Panc1 (cell line): ENCODE results near the gene ARL15.

Source experiments
- CTCF ChIP-seq: fragments of 450-650 bp; IDR thresholded peaks from 2 replicates; pipeline ENCODE4 v1.5.1; 2017; ENCODE audit warnings: mild to moderate bottlenecking
- POLR2AphosphoS5 ChIP-seq: IDR thresholded peaks from 2 replicates; pipeline ENCODE4 v1.6.1; 2012; ENCODE audit warnings: mild to moderate bottlenecking, low read depth, low read length, moderate library complexity
- REST ChIP-seq, 2 experiments: IDR thresholded peaks; 2 replicates each; pipeline ENCODE4 v1.6.1; 2011 to 2012; ENCODE audit warnings: low read depth in 2 of 2, control low read depth in 1 of 2, low read length in 1 of 2, mild to moderate bottlenecking in 1 of 2, moderate library complexity in 1 of 2; ENCODE audit not compliant: insufficient read depth in 1 of 2
- SIN3A ChIP-seq: IDR thresholded peaks from 2 replicates; pipeline ENCODE4 v1.6.1; 2012; ENCODE audit warnings: low read depth, mild to moderate bottlenecking, low read length, moderate library complexity, borderline replicate concordance; ENCODE audit not compliant: insufficient read depth
- TCF7L2 ChIP-seq: IDR thresholded peaks from 2 replicates; pipeline ENCODE4 v1.6.1; 2011; ENCODE audit warnings: mild to moderate bottlenecking, low read depth, low read length, inconsistent platforms

- TF ChIP-seq CTCF (no peak), REST (IDR thresholded peaks at IDR 0.05; ENCODE audit: insufficient read depth in 1 of 2, low read depth in 2 of 2, low read length in 1 of 2) (no peak), POLR2AphosphoS5 (no peak), TCF7L2 (no peak), SIN3A (no peak)
Measured at GRCh38 chr5:54090495-54091120, 219.8 kb downstream of the ARL15 start.
